ENCODE data around the gene CLMN.
"Not testable (repeated sequence)": the region's sequence is repeated elsewhere in the genome, so short reads cannot be mapped to it uniquely, and the experiment has no call there.

CLMN gene

GRCh38 chr14:95190857-95191256, 128.9 kb downstream of the CLMN start:
- no peak for DNase-seq (ENCODE audit: low read depth)

DNA sequence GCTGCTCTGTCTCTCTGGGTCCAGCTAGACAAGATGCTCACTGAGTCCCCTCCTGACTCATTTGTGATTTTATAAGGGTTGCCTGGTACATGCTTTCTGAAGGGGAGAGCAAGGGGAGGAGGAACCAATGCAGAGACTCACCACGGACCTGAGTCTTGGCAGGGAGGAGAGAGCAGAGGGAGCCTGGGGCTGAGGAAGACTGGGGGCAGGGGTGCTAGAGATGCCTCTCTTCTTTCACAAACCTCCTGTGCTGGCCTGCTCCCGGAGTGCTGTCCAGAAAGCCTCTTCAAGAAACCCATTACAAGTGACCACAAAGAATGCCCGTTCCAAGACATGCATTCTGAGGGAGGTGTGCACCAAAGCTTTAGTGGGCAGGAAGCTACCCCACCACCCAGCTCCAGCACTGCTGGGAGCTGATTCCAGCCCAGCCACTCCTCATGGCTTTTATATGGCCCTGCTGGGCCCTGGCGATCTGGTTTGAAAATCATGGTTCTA, 129.3 kb downstream of the CLMN start:
- no peak for DNase-seq (ENCODE audit: low read depth)

DNA sequence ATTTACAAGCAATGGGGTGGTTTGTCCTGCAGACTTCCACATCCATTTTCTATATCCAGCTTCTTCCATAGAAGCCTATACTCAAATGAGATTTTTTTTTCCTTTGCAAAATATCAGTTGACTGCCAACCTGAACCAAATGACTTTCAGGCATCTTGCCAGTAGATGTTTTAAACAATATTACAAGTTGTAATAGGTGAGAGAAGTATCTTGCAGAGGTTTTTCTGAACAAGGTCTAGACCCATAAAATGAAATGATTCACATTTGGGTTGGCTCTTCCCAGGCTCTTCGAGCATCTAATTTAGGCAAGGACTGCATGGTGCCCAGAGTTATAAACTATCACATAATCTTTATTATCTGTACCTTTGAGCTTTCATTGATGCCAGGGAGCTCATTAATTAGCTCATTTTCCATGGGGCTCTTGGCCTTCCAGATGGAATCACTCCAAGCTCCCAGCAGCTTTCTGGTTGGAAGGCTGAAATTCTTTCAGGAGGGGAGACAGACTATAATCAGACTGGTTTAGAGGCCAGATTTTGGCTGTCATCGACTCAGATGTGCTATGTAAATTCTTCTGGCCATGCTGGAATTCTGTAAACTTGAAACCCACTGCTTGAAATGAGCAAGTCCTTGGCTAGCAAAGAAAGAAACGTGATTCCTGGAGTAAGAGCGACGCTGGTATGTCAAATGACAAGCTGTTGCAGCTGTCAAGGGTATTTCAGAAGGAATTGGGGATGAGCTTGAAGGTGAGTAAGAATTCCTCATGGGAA, 130.2 kb downstream of the CLMN start:
- DNase-seq (ENCODE audit: low read depth), result no peak

DNA sequence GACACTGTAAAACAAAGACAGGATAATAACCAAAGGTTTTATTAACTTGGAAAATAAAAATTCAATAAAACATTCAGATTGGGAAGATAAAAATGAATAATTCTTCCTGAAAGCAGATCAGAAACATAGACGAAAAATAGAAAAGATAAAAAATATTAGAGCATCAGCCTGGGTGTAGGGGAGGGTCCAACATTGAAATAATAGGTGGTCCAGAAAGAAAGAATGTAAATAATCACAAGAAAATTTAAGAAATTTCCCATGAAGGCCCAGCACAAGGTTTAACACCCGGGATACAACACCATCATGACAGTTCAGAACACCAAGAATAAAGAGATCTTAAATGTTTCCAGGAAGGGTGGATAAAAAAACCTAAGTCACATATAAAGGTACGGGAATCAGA, 131.3 kb downstream of the CLMN start:
- no peak for DNase-seq (ENCODE audit: low read depth)

DNA sequence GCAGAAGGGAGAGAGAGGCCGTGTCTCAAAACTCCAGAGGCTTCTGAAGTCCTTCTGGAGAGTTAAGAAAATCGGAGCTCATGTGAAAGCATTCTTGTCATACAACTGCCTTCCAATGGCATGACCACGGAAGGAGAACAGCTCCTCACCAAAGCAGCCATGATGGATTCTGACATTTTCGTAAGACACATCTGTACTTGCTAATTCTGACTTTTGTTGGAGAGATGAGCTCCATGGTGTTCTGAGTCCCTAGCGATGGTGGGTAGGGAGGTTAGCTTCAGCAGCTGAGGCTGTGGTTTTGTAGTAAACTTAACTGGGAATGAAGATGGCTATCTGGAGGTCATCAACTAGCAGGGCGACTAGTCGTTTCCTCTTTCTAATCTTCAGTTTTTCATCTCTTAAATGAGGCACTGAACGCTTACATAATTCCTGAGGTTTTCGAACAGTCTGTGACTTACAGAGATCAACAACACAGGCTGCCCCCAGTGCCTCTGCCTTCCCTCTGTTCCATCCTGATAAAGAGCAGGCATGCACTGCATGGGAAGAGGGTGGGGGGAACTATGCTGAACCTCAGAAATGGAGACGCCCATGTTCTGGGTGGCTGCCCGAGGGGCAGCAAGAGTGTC, 133.8 kb downstream of the CLMN start:
- DNase-seq (ENCODE audit: low read depth), result no peak

DNA sequence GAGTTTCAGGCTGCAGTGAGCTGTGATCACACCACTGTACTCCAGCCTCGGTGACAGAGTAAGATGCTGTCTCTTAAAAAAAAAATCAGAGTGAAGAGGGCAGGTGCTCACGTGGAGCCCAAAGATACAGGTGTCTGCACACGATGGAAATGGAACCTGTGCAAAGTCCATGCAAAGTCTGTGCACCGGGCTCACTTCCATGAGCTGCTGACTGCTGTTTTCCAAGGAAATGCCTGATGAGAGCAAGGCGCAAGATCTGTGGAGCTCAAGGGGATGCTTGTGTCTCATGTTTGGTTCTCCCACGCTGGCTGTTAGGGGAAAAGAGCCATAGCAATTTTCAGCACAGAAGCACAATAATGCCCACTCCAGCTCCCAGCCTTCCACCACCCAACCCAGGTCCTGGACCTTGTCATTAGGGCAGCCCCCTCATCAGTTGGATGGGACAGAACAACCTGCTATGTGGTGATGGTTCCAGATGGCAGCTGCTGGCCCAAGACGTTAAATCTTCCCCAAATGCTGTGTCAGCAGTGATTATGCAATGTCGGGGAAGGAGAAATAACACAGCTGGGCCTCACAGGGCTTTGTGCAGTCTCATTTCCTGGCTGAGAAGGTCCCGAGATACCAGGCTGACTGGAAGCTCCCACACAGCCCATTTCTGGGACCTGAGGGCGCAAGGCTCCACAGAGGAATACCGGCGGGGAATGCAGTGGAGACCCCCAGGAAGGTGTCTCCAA, 134.5 kb downstream of the CLMN start:
- DNase-seq (ENCODE audit: low read depth), result no peak

- no peak for DNase-seq (ENCODE audit: low read depth)
Measured at GRCh38 chr14:95184413-95184790, 135.3 kb downstream of the CLMN start.

GRCh38 chr14:95183532-95184412, 135.9 kb downstream of the CLMN start:
- DNase-seq (ENCODE audit: low read depth), result no peak

GRCh38 chr14:95183082-95183481, 136.6 kb downstream of the CLMN start:
- no peak for DNase-seq (ENCODE audit: low read depth)

DNA sequence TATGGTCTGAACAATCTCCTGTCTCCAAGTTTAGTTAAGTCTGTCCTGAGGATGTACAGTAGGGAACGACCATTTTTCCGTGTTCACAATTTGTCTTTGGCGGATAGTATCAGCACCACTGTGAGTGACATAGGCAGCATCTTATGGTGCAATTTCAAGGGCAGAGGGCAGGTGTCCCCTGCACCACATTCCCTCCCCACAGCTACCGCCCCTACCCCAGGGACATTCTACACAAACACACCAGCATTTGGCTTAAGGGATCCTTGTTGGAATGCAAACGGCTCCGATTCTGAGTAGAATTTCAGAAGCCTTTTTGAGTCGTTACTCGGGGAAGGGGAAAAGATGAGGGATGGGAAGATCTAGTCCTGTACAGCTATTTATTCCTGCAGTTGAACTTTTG, 137.3 kb downstream of the CLMN start:
- DNase-seq (ENCODE audit: low read depth), result no peak

DNA sequence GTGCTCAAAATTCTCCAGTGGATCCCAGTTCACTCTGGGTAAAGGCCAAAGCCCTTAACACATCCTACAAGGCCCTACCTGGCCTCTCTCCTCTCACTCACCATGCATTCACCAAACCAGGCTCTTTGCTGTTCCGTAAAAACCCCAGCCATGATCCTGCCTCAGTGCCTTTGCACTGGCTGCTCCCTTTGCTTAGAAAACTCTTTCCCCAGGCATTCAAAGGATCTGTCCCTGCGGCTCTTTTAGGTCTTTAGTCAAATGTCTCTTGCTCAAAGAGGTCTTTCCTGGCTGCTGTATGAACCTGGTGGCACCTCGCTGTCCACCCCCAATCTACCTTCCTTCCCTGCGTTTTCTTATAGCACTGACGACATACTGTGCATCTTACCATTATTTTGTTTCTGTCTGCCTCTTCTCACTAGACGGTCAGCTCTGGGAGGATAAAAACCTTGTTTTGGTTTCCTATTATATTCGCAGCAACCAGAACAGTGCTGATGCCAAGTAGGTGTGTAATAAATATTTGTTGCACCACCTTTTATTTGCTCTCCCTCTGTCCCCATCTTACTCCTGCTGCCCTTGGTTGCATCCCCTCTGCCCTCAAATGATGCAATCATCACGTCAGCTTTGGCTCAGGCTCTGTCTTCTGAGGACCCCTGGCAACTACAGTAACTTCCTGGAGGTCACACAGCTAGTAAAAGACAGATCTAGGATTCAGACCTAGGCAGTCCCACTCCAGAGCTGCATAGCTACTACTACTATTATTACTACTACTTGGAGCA, 138.6 kb downstream of the CLMN start:
- no peak for DNase-seq (ENCODE audit: low read depth)

- DNase-seq (ENCODE audit: low read depth), result not testable (repeated sequence)
Measured at GRCh38 chr14:95175670-95176069, 144.0 kb downstream of the CLMN start.

- no peak for DNase-seq (ENCODE audit: low read depth)
Measured at GRCh38 chr14:95174184-95174792, 145.4 kb downstream of the CLMN start.

- DNase-seq (ENCODE audit: low read depth), result no peak
Measured at GRCh38 chr14:95173518-95173917, 146.2 kb downstream of the CLMN start.

- no peak for DNase-seq (ENCODE audit: low read depth)
Measured at GRCh38 chr14:95167177-95167576, 152.5 kb downstream of the CLMN start.

GRCh38 chr14:95165517-95165916, 154.2 kb downstream of the CLMN start:
- no peak for DNase-seq (ENCODE audit: low read depth)

GRCh38 chr14:95164506-95164905, 155.2 kb downstream of the CLMN start:
- DNase-seq (ENCODE audit: low read depth), result no peak

GRCh38 chr14:95163666-95164065, 156.0 kb downstream of the CLMN start:
- no peak for DNase-seq (ENCODE audit: low read depth)

GRCh38 chr14:95163132-95163531, 156.6 kb downstream of the CLMN start:
- no peak for DNase-seq (ENCODE audit: low read depth)

- no peak for DNase-seq (ENCODE audit: low read depth)
Measured at GRCh38 chr14:95162641-95163040, 157.1 kb downstream of the CLMN start.
